ENCODE data around the gene GABRG3. TPM values are rescaled to one million over a fixed set of nuclear protein-coding genes. Genes with fewer than 3 reads are reported as not detected.
A peak's percentile ranks its signal among the peaks of the same experiment; 100 is the strongest.

The GABRG3 gene
- total and polyA plus RNA-seq, 2 experiments from 2014 or later = 0.10 to 1.4 TPM

DNA sequence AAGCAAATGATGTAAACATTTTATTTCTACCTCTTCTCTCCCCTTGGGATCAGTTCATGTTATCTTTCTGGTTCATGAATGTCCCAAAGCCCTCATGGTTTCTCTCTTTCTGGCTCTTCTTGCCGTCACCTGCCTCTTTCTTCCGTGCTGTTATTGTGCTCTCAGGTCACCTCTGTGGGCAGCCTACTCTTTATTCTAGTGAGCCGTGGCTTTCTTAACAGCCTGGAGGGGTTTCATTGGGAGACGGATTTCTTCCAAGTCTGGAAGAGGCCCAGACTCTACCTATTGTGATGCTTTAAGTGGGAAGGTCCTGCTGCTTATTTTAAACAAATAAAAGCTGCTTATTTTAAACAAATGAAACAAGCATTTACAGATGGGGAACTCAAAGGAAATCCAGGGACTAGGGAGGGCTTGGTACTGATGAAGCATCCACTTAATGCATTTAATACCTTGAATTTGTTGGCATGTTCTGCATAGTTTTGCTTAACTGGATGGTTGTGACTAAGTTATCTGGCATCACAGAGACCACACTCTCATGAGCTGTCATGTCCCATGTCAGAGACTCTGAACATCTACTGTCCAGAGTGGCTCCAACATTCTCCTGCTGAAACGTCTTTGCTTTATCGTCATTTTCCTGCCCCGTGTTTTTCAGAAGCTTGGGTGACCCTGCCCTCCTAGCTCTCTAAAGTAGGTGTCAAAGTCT, 443.3 kb downstream of the GABRG3 start:
- no peaks in the 10 kb centered on the region for H3K36me3 ChIP-seq (ENCODE audit: insufficient read depth)
- no peak overlapping the region for H3K4me3 Mint-ChIP-seq
- H3K9me2 ChIP-seq (ENCODE audit: insufficient read depth) = 0 out of 2 replicates have a peak, but pooled peaks cover 5% of the 10 kb centered on the region
- peak; percentile 69 for ATAC-seq
- no peak overlapping the region for H2AFZ ChIP-seq
- H3K36me3 Mint-ChIP-seq (ENCODE audit: low read depth) = no peaks in the 10 kb centered on the region
- no peak overlapping the region for H3K27ac ChIP-seq (ENCODE audit: low read depth)
- no peaks in the 10 kb centered on the region for H3K27me3 Mint-ChIP-seq (ENCODE audit: insufficient read depth, low read depth, poor library complexity)
- no peak overlapping the region for H3K27ac Mint-ChIP-seq
- no peaks in the 10 kb centered on the region for H4K20me1 ChIP-seq (replicated peaks; ENCODE audit: insufficient read depth)
- no peak overlapping the region for H3K4me2 ChIP-seq
- DNase-seq (ENCODE audit: low spot score) = no peak
- TF ChIP-seq REST (IDR thresholded peaks at IDR 0.05; ENCODE audit: unreplicated experiment) (no peak), ZNF114 (CRISPR knock-in tag; IDR thresholded peaks at IDR 0.05) (no peak), POLR2AphosphoS5 (IDR thresholded peaks at IDR 0.05; ENCODE audit: low read depth) (no peak), ZNF462 (CRISPR knock-in tag; IDR thresholded peaks at IDR 0.05) (no peak), STAT1 (IDR thresholded peaks at IDR 0.05; ENCODE audit: unreplicated experiment) (no peak), JUNB (IDR thresholded peaks at IDR 0.05; ENCODE audit: unreplicated experiment) (no peak), CREB1 (CRISPR knock-in tag; IDR thresholded peaks at IDR 0.05; ENCODE audit: low read depth) (no peak), NANOG (IDR thresholded peaks at IDR 0.05; ENCODE audit: borderline replicate concordance) (no peak), ZNF331 (CRISPR knock-in tag; IDR thresholded peaks at IDR 0.05; ENCODE audit: low read depth) (no peak), ETS1 (IDR thresholded peaks at IDR 0.05) (no peak), EZH2 (IDR thresholded peaks at IDR 0.05; ENCODE audit: low read depth, unreplicated experiment) (no peak), EZH2phosphoT487 (IDR thresholded peaks at IDR 0.05; ENCODE audit: unreplicated experiment) (no peak), CTCF (conservative IDR thresholded peaks at IDR 0.05; ENCODE audit: low read depth in 2 of 2) (no peak)
- peaks cover 26% of the 10 kb centered on the region for H3K4me1 ChIP-seq (ENCODE audit: insufficient read depth)
- H3K4me3 ChIP-seq = no peak overlapping the region
- H3K4me1 Mint-ChIP-seq = peaks cover 39% of the 10 kb centered on the region
- H3K9me3 Mint-ChIP-seq = no peaks in the 10 kb centered on the region; the same call in 2 of the 3 replicates
- H3K27me3 ChIP-seq (ENCODE audit: insufficient read depth) = no peaks in the 10 kb centered on the region
- no peaks in the 10 kb centered on the region for H3F3A ChIP-seq (replicated peaks; ENCODE audit: low read depth)
- H3K79me2 ChIP-seq (replicated peaks; ENCODE audit: insufficient read depth) = no peaks in the 10 kb centered on the region

All from GM23338 (cell line).